Thymus (tissue), 11 donors: ENCODE data around the gene PARVA. TPM values are rescaled to one million over a fixed set of nuclear protein-coding genes. Genes with fewer than 3 reads are reported as not detected.

Experiments used
- DNase-seq, 9 donors: peaks; one replicate each; pipeline ENCODE4 v3.0.0-alpha.2; 2013; ENCODE audit warnings: low spot score in 9 of 9, low read depth in 6 of 9, missing footprints in 1 of 9
- H3K27ac ChIP-seq, 2 donors: one replicate each; pipeline ENCODE4 v1.5.1; 2013; ENCODE audit warnings: control low read depth in 1 of 2, low read depth in 1 of 2, low read length in 1 of 2, mild to moderate bottlenecking in 1 of 2, moderate library complexity in 1 of 2
- H3K27me3 ChIP-seq, 2 donors: one replicate each; pipeline ENCODE4 v1.5.1; 2013; ENCODE audit warnings: low read length in 1 of 2; ENCODE audit not compliant: control insufficient read depth in 2 of 2, insufficient read depth in 1 of 2
- H3K36me3 ChIP-seq, 2 donors: one replicate each; pipeline ENCODE4 v1.5.1; 2013; ENCODE audit warnings: low read length in 1 of 2, mild to moderate bottlenecking in 1 of 2, moderate library complexity in 1 of 2; ENCODE audit not compliant: control insufficient read depth in 2 of 2, insufficient read depth in 2 of 2
- H3K4me1 ChIP-seq, 2 donors: one replicate each; pipeline ENCODE4 v1.5.1; 2013; ENCODE audit warnings: low read length in 2 of 2; ENCODE audit not compliant: control insufficient read depth in 2 of 2, insufficient read depth in 2 of 2
- H3K4me3 ChIP-seq, 2 donors: one replicate each; pipeline ENCODE4 v1.5.1; 2013; ENCODE audit warnings: low read length in 2 of 2, control low read depth in 1 of 2, mild to moderate bottlenecking in 1 of 2
- H3K9me3 ChIP-seq, 2 donors: one replicate each; pipeline ENCODE4 v1.5.1; 2013; ENCODE audit warnings: low read length in 1 of 2, mild to moderate bottlenecking in 1 of 2; ENCODE audit not compliant: control insufficient read depth in 2 of 2, insufficient read depth in 1 of 2
- WGBS: extraction: QIAGEN DNeasy Blood & Tissue Kit; methylation state at CpG from one replicate; pipeline ENCODE4 v1.1.7; 2013; 5-methylcytosine and 5-hydroxymethylcytosine counted together
- polyA plus RNA-seq: library from polyadenylated mRNA; stranded (reverse); fragments of 200-250 nt; gene quantifications from one replicate; pipeline ENCODE4 v1.2.3, GENCODE V29; 2013
- total RNA-seq: library from RNA; stranded (reverse); fragments of 120-200 nt; gene quantifications from one replicate; pipeline ENCODE4 v1.2.4, GENCODE V29; 2013
- donor health status: healthy.

Gene PARVA
- total and polyA plus RNA-seq, 2 donors = 2.9 to 7.8 TPM

- H3K27ac ChIP-seq = no peak overlapping the region
- no peaks in the 10 kb centered on the region for H3K4me1 ChIP-seq
- H3K27me3 ChIP-seq = no peaks in the 10 kb centered on the region
- 97% methylated on average over 6 of the region's 6 CpGs for WGBS
- no peak for DNase-seq
- H3K36me3 ChIP-seq = no peaks in the 10 kb centered on the region
- no peaks in the 10 kb centered on the region for H3K9me3 ChIP-seq
- no peak overlapping the region for H3K4me3 ChIP-seq
Measured at GRCh38 chr11:12432507-12432906, 55.1 kb downstream of the PARVA start.

- no peak overlapping the region for H3K27ac ChIP-seq
- no peaks in the 10 kb centered on the region for H3K36me3 ChIP-seq
- no peaks in the 10 kb centered on the region for H3K27me3 ChIP-seq
- no peaks in the 10 kb centered on the region for H3K9me3 ChIP-seq
- no peaks in the 10 kb centered on the region for H3K4me1 ChIP-seq
- no peak overlapping the region for H3K4me3 ChIP-seq
- 97% methylated on average over 3 of the region's 3 CpGs for WGBS
- DNase-seq = no peak
Measured at GRCh38 chr11:12433121-12433520, 55.8 kb downstream of the PARVA start.

- H3K9me3 ChIP-seq = no peaks in the 10 kb centered on the region
- H3K36me3 ChIP-seq = no peaks in the 10 kb centered on the region
- DNase-seq = no peak
- H3K4me1 ChIP-seq = no peaks in the 10 kb centered on the region
- no peaks in the 10 kb centered on the region for H3K27me3 ChIP-seq
- H3K27ac ChIP-seq = no peak overlapping the region
- no peak overlapping the region for H3K4me3 ChIP-seq
- WGBS = 94% methylated on average over 16 of the region's 16 CpGs
Measured at GRCh38 chr11:12433571-12434324, 56.4 kb downstream of the PARVA start.

- Histone ChIP-seq H3K4me1 (no peaks in the 10 kb centered on the region), H3K27me3 (no peaks in the 10 kb centered on the region), H3K9me3 (no peaks in the 10 kb centered on the region), H3K27ac (no peak overlapping the region), H3K4me3 (no peak overlapping the region), H3K36me3 (no peaks in the 10 kb centered on the region)
- WGBS = 94% methylated on average over 4 of the region's 4 CpGs
- DNase-seq = no peak
Measured at GRCh38 chr11:12434325-12434654, 56.9 kb downstream of the PARVA start.

GRCh38 chr11:12435264-12435663 is 57.9 kb downstream of the PARVA start:
- Histone ChIP-seq H3K9me3 (no peaks in the 10 kb centered on the region), H3K4me1 (no peaks in the 10 kb centered on the region), H3K4me3 (no peak overlapping the region), H3K27ac (no peak overlapping the region), H3K36me3 (no peaks in the 10 kb centered on the region), H3K27me3 (no peaks in the 10 kb centered on the region)
- WGBS = 92% methylated on average over 3 of the region's 3 CpGs
- no peak for DNase-seq

GRCh38 chr11:12436266-12436665 is 58.9 kb downstream of the PARVA start:
- no peak for DNase-seq
- Histone ChIP-seq H3K9me3 (no peaks in the 10 kb centered on the region), H3K36me3 (no peaks in the 10 kb centered on the region), H3K27ac (no peak overlapping the region), H3K27me3 (no peaks in the 10 kb centered on the region), H3K4me1 (no peaks in the 10 kb centered on the region), H3K4me3 (no peak overlapping the region)
- WGBS = 96% methylated on average over 1 of the region's 1 CpG

- Histone ChIP-seq H3K9me3 (no peaks in the 10 kb centered on the region), H3K4me1 (no peaks in the 10 kb centered on the region), H3K27me3 (no peaks in the 10 kb centered on the region), H3K4me3 (no peak overlapping the region), H3K36me3 (no peaks in the 10 kb centered on the region), H3K27ac (no peak overlapping the region)
- DNase-seq = no peak
Measured at GRCh38 chr11:12438291-12438690, 60.9 kb downstream of the PARVA start.

GRCh38 chr11:12439615-12440014 is 62.2 kb downstream of the PARVA start:
- H3K4me3 ChIP-seq = no peak overlapping the region
- WGBS = 92% methylated on average over 4 of the region's 4 CpGs
- no peaks in the 10 kb centered on the region for H3K36me3 ChIP-seq
- DNase-seq = no peak
- H3K27ac ChIP-seq = no peak overlapping the region
- H3K4me1 ChIP-seq = no peaks in the 10 kb centered on the region
- no peaks in the 10 kb centered on the region for H3K9me3 ChIP-seq
- H3K27me3 ChIP-seq = no peaks in the 10 kb centered on the region

GRCh38 chr11:12440565-12440964 is 63.2 kb downstream of the PARVA start:
- H3K9me3 ChIP-seq = no peaks in the 10 kb centered on the region

More at GRCh38 chr11:12440565-12440964, 63.2 kb downstream of the PARVA start:
- H3K4me1 ChIP-seq = no peaks in the 10 kb centered on the region
- H3K36me3 ChIP-seq = no peaks in the 10 kb centered on the region
- H3K27me3 ChIP-seq = no peaks in the 10 kb centered on the region
- no peak overlapping the region for H3K4me3 ChIP-seq
- DNase-seq = no peak
- WGBS = 96% methylated on average over 4 of the region's 4 CpGs
- H3K27ac ChIP-seq = no peak overlapping the region
